Stomach (tissue), 9 donors: ENCODE data around the gene IGDCC3. TPM values are rescaled to one million over a fixed set of nuclear protein-coding genes. Genes with fewer than 3 reads are reported as not detected.

Experiments
- DNase-seq, 2 donors: peaks; one replicate each; pipeline versions ENCODE4 v3.0.0 to v3.0.0-alpha.2; 2013 to 2019
- H3K27ac ChIP-seq, 5 donors: fragments of 200-600 bp in 4 of 5; sonication (generic) in 4 of 5; one replicate each; pipeline ENCODE4 v1.5.1; 2013 to 2019; ENCODE audit warnings: mild to moderate bottlenecking in 1 of 5, moderate library complexity in 1 of 5
- H3K27me3 ChIP-seq, 3 donors: fragments of 200-600 bp; sonication (generic); one replicate each; pipeline ENCODE4 v1.5.1; 2017 to 2019; ENCODE audit warnings: mixed run types in 1 of 3
- H3K36me3 ChIP-seq, 4 donors: fragments of 200-600 bp; sonication (generic); 1 replicate in 3 of 4; 2 replicates in 1 of 4; pipeline ENCODE4 v1.5.1; 2016 to 2019
- H3K4me1 ChIP-seq, 4 donors: fragments of 200-600 bp; sonication (generic); one replicate each; pipeline ENCODE4 v1.5.1; 2016 to 2019
- H3K4me3 ChIP-seq, 4 donors: fragments of 200-600 bp; sonication (generic) in 3 of 4; one replicate each; pipeline ENCODE4 v1.5.1; 2016 to 2019; ENCODE audit warnings: mild to moderate bottlenecking in 1 of 4
- H3K9me3 ChIP-seq, 4 donors: fragments of 200-600 bp; sonication (generic); one replicate each; pipeline ENCODE4 v1.5.1; 2016 to 2019
- CTCF ChIP-seq, 7 experiments: fragments of 450-650 bp in 4 of 7; fragments of 200-600 bp in 3 of 7; sonication (generic) in 3 of 7; IDR thresholded peaks; one replicate each; pipeline ENCODE4 v1.5.1; 2016 to 2019; ENCODE audit warnings: antibody characterized with exemption in 7 of 7, control low read depth in 2 of 7, mild to moderate bottlenecking in 1 of 7
- EP300 ChIP-seq: sonication (generic); formaldehyde crosslinking; IDR thresholded peaks from one replicate; pipeline ENCODE4 v1.6.1; 2017; ENCODE audit warnings: antibody characterized with exemption
- POLR2A ChIP-seq, 4 donors: fragments of 450-650 bp; IDR thresholded peaks; one replicate each; pipeline ENCODE4 v1.6.1; 2016; ENCODE audit warnings: antibody characterized with exemption in 4 of 4, control low read depth in 2 of 4, mild to moderate bottlenecking in 1 of 4, moderate library complexity in 1 of 4
- POLR2AphosphoS5 ChIP-seq, 3 donors: sonication (generic); formaldehyde crosslinking; IDR thresholded peaks; one replicate each; pipeline ENCODE4 v1.6.1; 2016; ENCODE audit warnings: antibody characterized with exemption in 3 of 3
- WGBS, 5 donors: extraction: QIAGEN DNeasy Blood & Tissue Kit in 3 of 5; methylation state at CpG; one replicate each; pipeline versions ENCODE4 v1.1.5 to v1.1.7; 2013 to 2018; 5-methylcytosine and 5-hydroxymethylcytosine counted together
- intact Hi-C: fragments of 100-400 bp; cut with DNase I; formaldehyde crosslinking; loops from one replicate; pipeline ENCODE4 v1.15.1; 2023; ENCODE audit warnings: low total_unique reads
- polyA plus RNA-seq, 3 donors: library from polyadenylated mRNA; stranded (reverse); fragments of 200-250 nt; gene quantifications; one replicate each; pipeline ENCODE4 v1.2.3, GENCODE V29; 2013
- total RNA-seq, 5 donors: library from RNA; depleted of rRNA; stranded (reverse); fragments of >200 nt; gene quantifications; one replicate each; pipeline versions ENCODE4 v1.1.0 to v1.2.3, GENCODE V29; 2014 to 2016
- donor health status: healthy with polysubstance abuse.
- donor health status: Bipolar disorder and iron deficiency.
- donor health status: healthy.

Gene IGDCC3
- total and polyA plus RNA-seq, 8 donors: 0.08 to 5.8 (median 0.89) TPM; not detected in 4

GRCh38 chr15:65292938-65293518, 84.8 kb downstream of the IGDCC3 start:
- Histone ChIP-seq H3K9me3 (no peaks in the 10 kb centered on the region), H3K4me1 (peaks cover 0 to 29% (median 18%) of the 10 kb centered on the region in 4 donors), H3K27me3 (no peaks in the 10 kb centered on the region), H3K4me3 (no peak overlapping the region), H3K27ac (no peak overlapping the region), H3K36me3 (no peaks in the 10 kb centered on the region)
- intact Hi-C loops: no loop called here
- 50 to 77% (median 70%) methylated on average over 1 of the region's 1 CpG for WGBS, 5 donors
- DNase-seq: no peak
- TF ChIP-seq EP300 (no peak), POLR2AphosphoS5 (IDR thresholded peaks at IDR 0.05) (no peak), POLR2A (IDR thresholded peaks at IDR 0.05) (no peak), CTCF (IDR thresholded peaks at IDR 0.05) (no peak)

GRCh38 chr15:65290228-65290627, 87.6 kb downstream of the IGDCC3 start:
- H3K36me3 ChIP-seq: no peaks in the 10 kb centered on the region
- H3K27ac ChIP-seq: no peak overlapping the region
- H3K27me3 ChIP-seq: no peaks in the 10 kb centered on the region
- WGBS, 5 donors: 89 to 93% (median 91%) methylated on average over 7 of the region's 7 CpGs
- DNase-seq: no peak
- no peak overlapping the region for H3K4me3 ChIP-seq
- TF ChIP-seq EP300 (no peak), CTCF (IDR thresholded peaks at IDR 0.05) (no peak), POLR2A (IDR thresholded peaks at IDR 0.05) (no peak), POLR2AphosphoS5 (IDR thresholded peaks at IDR 0.05) (no peak)
- no peaks in the 10 kb centered on the region for H3K9me3 ChIP-seq
- intact Hi-C loops: no loop called here
- peaks cover 7 to 23% (median 17%) of the 10 kb centered on the region in 4 donors for H3K4me1 ChIP-seq

- intact Hi-C loops: no loop called here
Measured at GRCh38 chr15:65289261-65289854, 88.4 kb downstream of the IGDCC3 start.

GRCh38 chr15:65287520-65287855, 90.3 kb downstream of the IGDCC3 start:
- TF ChIP-seq EP300: no peak
- no peak for TF ChIP-seq CTCF (IDR thresholded peaks at IDR 0.05)
- TF ChIP-seq POLR2AphosphoS5 (IDR thresholded peaks at IDR 0.05): no peak
- TF ChIP-seq POLR2A (IDR thresholded peaks at IDR 0.05): no peak
- peak in 1 of 2 donors; percentile 60 for DNase-seq
- no peaks in the 10 kb centered on the region for H3K9me3 ChIP-seq
- WGBS, 5 donors: 75 to 86% (median 78%) methylated on average over 3 of the region's 3 CpGs
- H3K27me3 ChIP-seq: no peaks in the 10 kb centered on the region
- H3K4me3 ChIP-seq: peak overlapping the region in 2 of 4 donors; percentile 71 to 75
- H3K36me3 ChIP-seq: peaks cover 0 to 2% (median 0%) of the 10 kb centered on the region in 4 donors
- peak overlapping the region in 4 of 5 donors; percentile 91 to 94 (median 92) for H3K27ac ChIP-seq
- H3K4me1 ChIP-seq: peaks cover 9 to 38% (median 26%) of the 10 kb centered on the region in 4 donors
- intact Hi-C loops: no loop called here

More at GRCh38 chr15:65289261-65289854, 88.4 kb downstream of the IGDCC3 start:
- 60 to 72% (median 70%) methylated on average over 7 of the region's 7 CpGs for WGBS, 5 donors
- no peak for DNase-seq
- H3K36me3 ChIP-seq: no peaks in the 10 kb centered on the region
- H3K27ac ChIP-seq: no peak overlapping the region
- no peaks in the 10 kb centered on the region for H3K9me3 ChIP-seq
- no peak overlapping the region for H3K4me3 ChIP-seq
- H3K4me1 ChIP-seq: peaks cover 9 to 29% (median 21%) of the 10 kb centered on the region in 4 donors
- TF ChIP-seq CTCF (IDR thresholded peaks at IDR 0.05): no peak
- no peak for TF ChIP-seq EP300
- TF ChIP-seq POLR2A (IDR thresholded peaks at IDR 0.05): no peak
- TF ChIP-seq POLR2AphosphoS5 (IDR thresholded peaks at IDR 0.05): no peak
- no peaks in the 10 kb centered on the region for H3K27me3 ChIP-seq
